SK-N-MC (cell line): ENCODE results near the gene SDC3.

Experiments
- EZH2 ChIP-seq: fragments of 200-600 bp; sonication (generic); IDR thresholded peaks from one replicate; pipeline ENCODE4 v1.6.1; 2017; ENCODE audit warnings: antibody characterized with exemption
- FOXP2 ChIP-seq: optimal IDR thresholded peaks from 2 replicates; pipeline ENCODE3; 2011; ENCODE audit warnings: mild to moderate bottlenecking, moderate library complexity; ENCODE audit not compliant: insufficient read depth; ENCODE audit errors: extremely low read length, control extremely low read depth
- POLR2AphosphoS5 ChIP-seq: IDR thresholded peaks from 2 replicates; pipeline ENCODE4 v1.6.1; 2012; ENCODE audit warnings: mild to moderate bottlenecking, low read depth, low read length, borderline replicate concordance

DNA sequence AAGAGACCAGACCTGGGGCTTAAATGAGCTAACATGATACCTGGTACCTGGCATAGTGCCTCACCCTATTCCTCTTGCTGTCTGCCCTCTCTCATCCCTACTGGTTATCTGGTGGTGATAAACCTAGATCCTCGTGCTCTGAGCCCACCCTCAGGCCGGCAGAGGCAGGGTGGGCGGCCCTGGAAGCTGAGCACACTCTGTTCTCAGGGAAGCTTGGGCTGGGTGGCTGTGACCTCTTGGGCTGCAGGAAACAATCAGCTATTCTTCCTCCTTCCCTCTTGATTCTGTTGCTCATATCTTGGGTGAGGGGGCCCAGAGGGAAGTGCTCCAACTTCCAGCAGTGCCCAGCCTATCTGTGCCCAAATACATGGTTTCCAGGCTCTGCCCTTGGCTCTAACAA lies 42.0 kb downstream of the SDC3 start:
- no peak for TF ChIP-seq EZH2
- no peak for TF ChIP-seq POLR2AphosphoS5
- no peak for TF ChIP-seq FOXP2
